ENCODE results near the gene TRAF3. TPM values are rescaled to one million over a fixed set of nuclear protein-coding genes. Genes with fewer than 3 reads are reported as not detected.

The TRAF3 gene
- total RNA-seq, 4 donors from 2014 or later: 5.5 to 14.7 (median 6.9) TPM

DNA sequence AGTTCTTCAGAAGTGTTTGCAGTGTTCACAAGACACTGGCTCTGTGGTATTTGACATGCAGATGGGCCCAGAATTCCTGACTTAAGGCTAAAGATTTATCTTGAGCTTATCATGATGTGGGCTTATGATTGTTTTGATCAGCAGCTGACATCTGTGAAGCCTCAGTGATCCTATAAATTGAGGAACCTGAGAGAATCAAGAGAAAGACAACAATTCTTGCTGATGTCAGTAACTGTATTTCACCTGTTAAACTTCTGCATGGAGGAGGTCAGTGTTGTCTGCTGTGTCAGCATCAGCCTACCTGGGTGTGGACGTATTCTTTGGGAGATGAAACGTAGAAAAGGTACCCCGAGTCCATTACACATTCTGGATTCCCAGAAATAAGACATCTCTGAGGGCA lies 33.3 kb downstream of the TRAF3 start:
- DNase-seq (no peak), ATAC-seq (no peak)
- no peak for TF ChIP-seq POLR2A (IDR thresholded peaks at IDR 0.05)
- TF ChIP-seq, protein P1, sequence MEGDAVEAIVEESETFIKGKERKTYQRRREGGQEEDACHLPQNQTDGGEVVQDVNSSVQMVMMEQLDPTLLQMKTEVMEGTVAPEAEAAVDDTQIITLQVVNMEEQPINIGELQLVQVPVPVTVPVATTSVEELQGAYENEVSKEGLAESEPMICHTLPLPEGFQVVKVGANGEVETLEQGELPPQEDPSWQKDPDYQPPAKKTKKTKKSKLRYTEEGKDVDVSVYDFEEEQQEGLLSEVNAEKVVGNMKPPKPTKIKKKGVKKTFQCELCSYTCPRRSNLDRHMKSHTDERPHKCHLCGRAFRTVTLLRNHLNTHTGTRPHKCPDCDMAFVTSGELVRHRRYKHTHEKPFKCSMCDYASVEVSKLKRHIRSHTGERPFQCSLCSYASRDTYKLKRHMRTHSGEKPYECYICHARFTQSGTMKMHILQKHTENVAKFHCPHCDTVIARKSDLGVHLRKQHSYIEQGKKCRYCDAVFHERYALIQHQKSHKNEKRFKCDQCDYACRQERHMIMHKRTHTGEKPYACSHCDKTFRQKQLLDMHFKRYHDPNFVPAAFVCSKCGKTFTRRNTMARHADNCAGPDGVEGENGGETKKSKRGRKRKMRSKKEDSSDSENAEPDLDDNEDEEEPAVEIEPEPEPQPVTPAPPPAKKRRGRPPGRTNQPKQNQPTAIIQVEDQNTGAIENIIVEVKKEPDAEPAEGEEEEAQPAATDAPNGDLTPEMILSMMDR (IDR thresholded peaks at IDR 0.05 in 4 of 5, conservative IDR thresholded peaks at IDR 0.05 in 1 of 5): no peak
- H3K36me3 ChIP-seq: no peaks in the 10 kb centered on the region
- H3K9me3 ChIP-seq: no peaks in the 10 kb centered on the region
- in situ Hi-C loops (cut with MboI; ENCODE audit: low sequenced_read_pairs in 4 of 4): no loop called here
- H3K27ac ChIP-seq: no peak overlapping the region
- intact Hi-C loops (cut with DNase I; ENCODE audit: low total_unique reads): no loop called here
- H3K4me3 ChIP-seq: no peak overlapping the region
- H3K27me3 ChIP-seq: no peaks in the 10 kb centered on the region
- no peaks in the 10 kb centered on the region for H3K4me1 ChIP-seq

DNA sequence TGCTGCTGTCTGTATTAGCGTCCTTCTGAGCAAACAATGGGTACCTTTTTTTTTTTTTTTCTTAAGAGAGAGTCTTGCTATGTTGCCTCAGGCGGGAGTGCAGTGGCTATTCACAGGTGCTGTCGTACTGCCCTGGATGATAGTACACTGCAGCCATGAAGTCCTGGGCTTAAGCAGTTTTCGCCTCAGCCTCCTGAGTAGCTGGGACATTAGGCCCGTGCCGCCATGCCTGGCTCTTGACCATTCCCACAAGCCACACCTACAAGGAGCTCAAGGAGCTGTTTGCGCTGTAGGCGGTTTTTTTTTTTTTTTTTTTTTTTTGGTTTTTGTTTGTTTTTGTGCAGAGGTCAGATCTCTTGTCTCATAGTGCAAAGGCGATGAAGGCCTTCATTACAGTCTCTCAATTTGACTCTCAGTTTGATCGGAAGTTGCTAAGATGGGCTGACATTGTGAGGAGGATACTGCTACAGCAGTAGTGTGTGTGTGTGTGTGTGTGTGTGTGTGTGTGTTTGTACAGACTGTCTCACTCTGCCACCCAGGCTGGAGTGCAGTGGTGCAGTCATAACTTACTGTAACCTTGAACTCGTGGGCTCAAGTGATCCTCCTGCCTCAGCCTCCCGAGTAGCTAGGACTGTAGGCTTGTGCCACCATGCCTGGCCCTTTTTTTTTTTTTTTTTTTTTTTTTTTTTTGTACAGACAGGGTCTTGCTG lies 34.2 kb downstream of the TRAF3 start:
- in situ Hi-C loops (cut with MboI; ENCODE audit: low sequenced_read_pairs in 4 of 4) (no loop called here), intact Hi-C loops (cut with DNase I; ENCODE audit: low total_unique reads) (no loop called here)
- ATAC-seq: no peak
- TF ChIP-seq POLR2A (IDR thresholded peaks at IDR 0.05): no peak
- TF ChIP-seq, protein P1 (IDR thresholded peaks at IDR 0.05 in 4 of 5, conservative IDR thresholded peaks at IDR 0.05 in 1 of 5): no peak
- no peak overlapping the region for H3K4me3 ChIP-seq
- no peak overlapping the region for H3K27ac ChIP-seq
- no peaks in the 10 kb centered on the region for H3K4me1 ChIP-seq
- DNase-seq: no peak
- no peaks in the 10 kb centered on the region for H3K9me3 ChIP-seq
- H3K27me3 ChIP-seq: no peaks in the 10 kb centered on the region
- no peaks in the 10 kb centered on the region for H3K36me3 ChIP-seq

DNA sequence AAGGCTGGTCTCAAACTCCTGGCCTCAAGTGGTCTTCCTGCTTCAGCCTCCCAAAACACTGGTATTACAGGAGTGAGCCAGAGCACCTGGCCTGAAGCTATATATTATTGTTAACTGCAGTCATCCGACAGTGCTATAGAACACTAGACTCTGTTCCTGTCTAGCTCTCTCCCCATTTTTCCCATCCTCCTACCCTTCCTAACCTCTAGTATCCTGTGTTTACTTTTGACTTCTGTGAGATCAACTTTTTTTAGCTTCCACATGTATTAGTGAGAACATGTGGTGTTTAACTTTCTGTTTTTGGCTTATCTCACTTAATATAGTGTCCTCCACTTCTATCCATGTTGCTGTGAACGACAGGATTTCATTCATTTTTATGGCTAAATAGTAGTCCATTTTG lies 34.7 kb downstream of the TRAF3 start:
- TF ChIP-seq POLR2A (IDR thresholded peaks at IDR 0.05): no peak
- TF ChIP-seq, protein P1 (IDR thresholded peaks at IDR 0.05 in 4 of 5, conservative IDR thresholded peaks at IDR 0.05 in 1 of 5): no peak
- no peak for ATAC-seq
- H3K36me3 ChIP-seq: no peaks in the 10 kb centered on the region
- intact Hi-C loops (cut with DNase I; ENCODE audit: low total_unique reads) (no loop called here), in situ Hi-C loops (cut with MboI; ENCODE audit: low sequenced_read_pairs in 4 of 4) (no loop called here)
- H3K9me3 ChIP-seq: no peaks in the 10 kb centered on the region
- no peaks in the 10 kb centered on the region for H3K4me1 ChIP-seq
- H3K27ac ChIP-seq: no peak overlapping the region
- DNase-seq: no peak
- no peaks in the 10 kb centered on the region for H3K27me3 ChIP-seq
- no peak overlapping the region for H3K4me3 ChIP-seq

DNA sequence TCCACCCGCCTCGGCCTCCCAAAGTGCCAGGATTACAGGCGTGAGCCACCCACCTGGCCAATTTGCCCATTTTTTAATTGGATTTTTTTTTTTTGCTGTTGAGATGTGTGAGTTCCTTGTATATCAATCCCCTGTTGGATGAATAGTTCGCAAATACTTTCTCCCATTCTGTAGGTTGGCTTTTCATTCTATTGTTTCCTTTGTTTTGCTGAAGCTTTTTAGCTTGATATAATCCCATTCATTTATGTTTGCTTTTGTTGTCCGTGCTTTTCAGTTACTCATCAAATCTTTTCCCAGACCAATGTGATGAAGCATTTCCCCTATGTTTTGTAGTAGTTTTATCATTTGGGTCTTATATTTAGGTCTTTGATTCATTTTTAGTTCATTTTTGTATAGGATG lies 36.4 kb downstream of the TRAF3 start:
- in situ Hi-C loops (cut with MboI; ENCODE audit: low sequenced_read_pairs in 4 of 4) (no loop called here), intact Hi-C loops (cut with DNase I; ENCODE audit: low total_unique reads) (no loop called here)
- Histone ChIP-seq H3K4me3 (no peak overlapping the region), H3K27me3 (no peaks in the 10 kb centered on the region), H3K4me1 (peaks cover 2 to 3% of the 10 kb centered on the region in 2 donors), H3K36me3 (no peaks in the 10 kb centered on the region), H3K27ac (no peak overlapping the region), H3K9me3 (no peaks in the 10 kb centered on the region)
- no peak for ATAC-seq
- no peak for DNase-seq
- TF ChIP-seq, protein P1 (IDR thresholded peaks at IDR 0.05 in 4 of 5, conservative IDR thresholded peaks at IDR 0.05 in 1 of 5): no peak
- no peak for TF ChIP-seq POLR2A (IDR thresholded peaks at IDR 0.05)

DNA sequence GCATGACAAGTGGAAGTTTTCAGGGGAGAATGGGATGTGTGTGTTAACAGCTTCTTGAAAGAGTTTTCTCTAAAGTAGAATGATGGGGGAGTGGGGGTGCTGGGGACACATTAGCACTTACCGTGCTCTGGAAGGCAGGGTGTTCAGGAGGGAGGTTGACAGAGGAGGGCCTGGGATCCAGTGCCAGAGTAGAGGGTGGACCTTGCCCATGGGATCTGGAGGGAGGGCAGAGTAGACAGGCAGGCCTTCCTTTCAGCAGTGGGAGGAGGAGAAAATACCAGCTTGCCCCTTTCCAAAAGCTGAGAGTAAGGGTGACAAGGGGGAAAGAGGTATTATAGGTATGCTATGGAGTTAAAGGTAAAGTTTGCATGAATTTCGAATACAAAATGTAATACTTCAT lies 40.1 kb downstream of the TRAF3 start:
- intact Hi-C loops (cut with DNase I; ENCODE audit: low total_unique reads): no loop called here
- H3K4me1 ChIP-seq: peaks cover 2 to 3% of the 10 kb centered on the region in 2 donors
- no peaks in the 10 kb centered on the region for H3K9me3 ChIP-seq

More for the DNA sequence above, 40.1 kb downstream of the TRAF3 start:
- in situ Hi-C loops (cut with MboI; ENCODE audit: low sequenced_read_pairs in 4 of 4): no loop called here
- ATAC-seq (no peak), DNase-seq (no peak)
- no peak overlapping the region for H3K4me3 ChIP-seq
- no peaks in the 10 kb centered on the region for H3K27me3 ChIP-seq
- no peaks in the 10 kb centered on the region for H3K36me3 ChIP-seq
- H3K27ac ChIP-seq: no peak overlapping the region
- TF ChIP-seq POLR2A (IDR thresholded peaks at IDR 0.05): no peak
- TF ChIP-seq, protein P1 (IDR thresholded peaks at IDR 0.05 in 4 of 5, conservative IDR thresholded peaks at IDR 0.05 in 1 of 5): no peak
